Astrocyte (in vitro differentiated cells and primary cell): Measurements from ENCODE around the gene RPAIN. TPM values are rescaled to one million over a fixed set of nuclear protein-coding genes. Genes with fewer than 3 reads are reported as not detected.

Experiments used
- DNase-seq: peaks from one replicate; pipeline ENCODE4 v3.0.0-alpha.2; 2010; ENCODE audit warnings: low read depth
- FAIRE-seq: peaks from 2 replicates; lab custom pipeline; 2011; peaks lifted over from hg19 to GRCh38; lab: Jason Lieb, UNC
- H2AFZ ChIP-seq: 2 replicates; pipeline ENCODE4 v1.6.0; 2012; ENCODE audit warnings: low read depth, low read length, inconsistent platforms
- H3K27ac ChIP-seq: 2 replicates; pipeline ENCODE4 v1.5.1; 2011; ENCODE audit warnings: low read depth, low read length, inconsistent platforms
- H3K27me3 ChIP-seq: 2 replicates; pipeline ENCODE4 v1.6.0; 2011; ENCODE audit warnings: low read length, inconsistent platforms; ENCODE audit not compliant: insufficient read depth
- H3K36me3 ChIP-seq: 2 replicates; pipeline ENCODE4 v1.5.1; 2011; ENCODE audit warnings: low read length, inconsistent platforms; ENCODE audit not compliant: insufficient read depth
- H3K4me1 ChIP-seq: 2 replicates; pipeline ENCODE4 v1.5.1; 2011; ENCODE audit warnings: low read length, inconsistent platforms; ENCODE audit not compliant: insufficient read depth
- H3K4me2 ChIP-seq: 2 replicates; pipeline ENCODE4 v1.6.0; 2012; ENCODE audit warnings: low read length, inconsistent platforms
- H3K4me3 ChIP-seq: 2 replicates; pipeline ENCODE4 v1.5.1; 2011; ENCODE audit warnings: low read depth, mild to moderate bottlenecking, low read length, inconsistent platforms; ENCODE audit not compliant: insufficient read depth
- H3K79me2 ChIP-seq: 2 replicates; pipeline ENCODE4 v1.6.0; 2012; ENCODE audit warnings: mild to moderate bottlenecking, low read length, inconsistent platforms; ENCODE audit not compliant: insufficient read depth
- H3K9ac ChIP-seq: 2 replicates; pipeline ENCODE4 v1.6.0; 2012; ENCODE audit warnings: mild to moderate bottlenecking, low read length, inconsistent platforms
- H3K9me3 ChIP-seq: 2 replicates; pipeline ENCODE4 v1.5.1; 2012; ENCODE audit warnings: low read depth, mild to moderate bottlenecking, low read length, inconsistent platforms; ENCODE audit not compliant: insufficient read depth
- H4K20me1 ChIP-seq: 2 replicates; pipeline ENCODE4 v1.6.0; 2012; ENCODE audit warnings: low read length, inconsistent platforms; ENCODE audit not compliant: insufficient read depth
- H3K27ac Mint-ChIP-seq: one replicate; pipeline ENCODE4 v1.8.0; 2021; ENCODE audit warnings: mild to moderate bottlenecking, mixed read lengths; ENCODE audit not compliant: unreplicated experiment
- H3K27me3 Mint-ChIP-seq: one replicate; pipeline ENCODE4 v1.8.0; 2021; ENCODE audit warnings: low read depth, mixed read lengths; ENCODE audit not compliant: unreplicated experiment
- H3K36me3 Mint-ChIP-seq: one replicate; pipeline ENCODE4 v1.8.0; 2021; ENCODE audit warnings: low read depth, mixed read lengths; ENCODE audit not compliant: unreplicated experiment
- H3K4me1 Mint-ChIP-seq: one replicate; pipeline ENCODE4 v1.8.0; 2021; ENCODE audit warnings: low read depth, mixed read lengths; ENCODE audit not compliant: unreplicated experiment
- H3K4me3 Mint-ChIP-seq: one replicate; pipeline ENCODE4 v1.8.0; 2021; ENCODE audit warnings: mild to moderate bottlenecking, moderate library complexity, mixed read lengths; ENCODE audit not compliant: unreplicated experiment
- H3K9me3 Mint-ChIP-seq: one replicate; pipeline ENCODE4 v1.8.0; 2021; ENCODE audit warnings: mild to moderate bottlenecking, mixed read lengths; ENCODE audit not compliant: unreplicated experiment
- CTCF ChIP-seq: IDR thresholded peaks from 2 replicates; pipeline ENCODE4 v1.5.1; 2011; ENCODE audit warnings: low read depth, mild to moderate bottlenecking, inconsistent platforms, low read length, moderate library complexity; ENCODE audit not compliant: insufficient read depth
- EZH2 ChIP-seq: IDR thresholded peaks from 2 replicates; pipeline ENCODE4 v1.6.1; 2012; ENCODE audit warnings: mild to moderate bottlenecking, low read length, inconsistent platforms; ENCODE audit not compliant: insufficient read depth
- total RNA-seq: library from RNA; stranded (reverse); gene quantifications from 2 replicates; pipeline ENCODE4 v1.2.1, GENCODE V29; 2021

The RPAIN gene
- total RNA-seq, 1 donor from 2014 or later: 46.5 TPM

- TF ChIP-seq CTCF: no peak
- Mint-ChIP-seq H3K27me3 (no peaks in the 10 kb centered on the region), H3K36me3 (peaks cover 4% of the 10 kb centered on the region), H3K4me3 (no peak overlapping the region), H3K4me1 (peaks cover 24% of the 10 kb centered on the region), H3K27ac (peak overlapping the region; percentile 64), H3K9me3 (no peaks in the 10 kb centered on the region)
- Histone ChIP-seq H2AFZ (no peak overlapping the region), H3K4me3 (no peak overlapping the region), H3K27me3 (no peaks in the 10 kb centered on the region), H3K4me1 (peaks cover 7% of the 10 kb centered on the region), H3K36me3 (peaks cover 12% of the 10 kb centered on the region), H3K27ac (no peak overlapping the region), H3K9me3 (no peaks in the 10 kb centered on the region), H3K79me2 (peaks cover 77% of the 10 kb centered on the region), H3K9ac (no peak overlapping the region), H3K4me2 (no peak overlapping the region), H4K20me1 (peaks cover 50% of the 10 kb centered on the region)
- FAIRE-seq (no peak), DNase-seq (no peak)
Measured at GRCh38 chr17:5464717-5465507, 44.9 kb downstream of the RPAIN start.

- H4K20me1 ChIP-seq: peaks cover 50% of the 10 kb centered on the region
Measured at GRCh38 chr17:5466295-5466694, 46.3 kb downstream of the RPAIN start.

More at GRCh38 chr17:5466295-5466694, 46.3 kb downstream of the RPAIN start:
- Mint-ChIP-seq H3K27ac (no peak overlapping the region), H3K36me3 (peaks cover 2% of the 10 kb centered on the region), H3K27me3 (no peaks in the 10 kb centered on the region), H3K4me1 (peaks cover 24% of the 10 kb centered on the region), H3K9me3 (no peaks in the 10 kb centered on the region), H3K4me3 (no peak overlapping the region)
- Histone ChIP-seq H3K36me3 (peaks cover 5% of the 10 kb centered on the region), H3K27ac (no peak overlapping the region), H3K9ac (peak overlapping the region; percentile 4), H3K79me2 (peaks cover 70% of the 10 kb centered on the region), H3K27me3 (no peaks in the 10 kb centered on the region), H3K4me3 (no peak overlapping the region), H3K4me2 (peak overlapping the region; percentile 98), H3K4me1 (peaks cover 7% of the 10 kb centered on the region), H3K9me3 (no peaks in the 10 kb centered on the region), H2AFZ (no peak overlapping the region)
- TF ChIP-seq CTCF (no peak), EZH2 (no peak)
- FAIRE-seq: no peak
- DNase-seq: no peak
